ENCODE results near the gene SMPDL3B.

The SMPDL3B gene

DNA sequence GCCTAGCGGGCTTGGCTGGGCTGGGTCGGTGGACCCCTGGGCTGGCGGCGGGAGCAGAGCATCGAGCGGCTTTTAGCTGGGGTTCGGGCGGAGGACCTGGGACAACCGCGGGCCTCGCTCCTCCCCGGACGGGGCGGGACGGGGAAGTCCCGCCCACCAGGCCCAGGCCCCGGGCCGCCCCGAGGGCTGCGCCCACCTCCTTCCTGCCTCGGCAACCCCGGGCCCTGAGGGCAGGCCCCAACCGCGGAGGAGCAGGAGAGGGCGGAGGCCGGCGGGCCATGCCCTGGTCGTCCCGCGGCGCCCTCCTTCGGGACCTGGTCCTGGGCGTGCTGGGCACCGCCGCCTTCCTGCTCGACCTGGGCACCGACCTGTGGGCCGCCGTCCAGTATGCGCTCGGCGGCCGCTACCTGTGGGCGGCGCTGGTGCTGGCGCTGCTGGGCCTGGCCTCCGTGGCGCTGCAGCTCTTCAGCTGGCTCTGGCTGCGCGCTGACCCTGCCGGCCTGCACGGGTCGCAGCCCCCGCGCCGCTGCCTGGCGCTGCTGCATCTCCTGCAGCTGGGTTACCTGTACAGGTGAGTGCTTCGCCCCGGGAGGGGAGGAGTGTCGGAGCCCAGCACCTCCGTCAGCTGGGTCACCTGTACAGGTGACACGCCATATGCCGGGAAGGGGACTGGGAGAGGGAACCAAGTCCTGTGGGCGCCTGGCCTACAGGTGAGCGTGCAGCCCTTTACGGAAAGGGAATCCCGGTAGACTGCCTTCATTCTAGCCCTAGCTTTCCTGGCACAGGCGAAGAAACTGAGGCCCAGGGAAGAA lies 25.2 kb downstream of the SMPDL3B start, which contains the start of gene XKR8 (continued):
- TF ChIP-seq SP7 (tag by site-specific recombination; IDR thresholded peaks at IDR 0.05) (no peak; the same call in 1 of the 2 replicates), ZNF596 (tag by site-specific recombination; IDR thresholded peaks at IDR 0.05) (peak; percentile 59; the same call in 1 of the 2 replicates), MYNN (tag by site-specific recombination; IDR thresholded peaks at IDR 0.05; ENCODE audit: borderline replicate concordance) (no peak), ZBTB49 (tag by site-specific recombination; IDR thresholded peaks at IDR 0.05; ENCODE audit: low read depth) (no peak), HOXA7 (CRISPR knock-in tag; IDR thresholded peaks at IDR 0.05; ENCODE audit: borderline replicate concordance) (no peak), ZNF302 (tag by site-specific recombination; IDR thresholded peaks at IDR 0.05; ENCODE audit: low read depth) (no peak), MEIS1 (CRISPR knock-in tag; IDR thresholded peaks at IDR 0.05; ENCODE audit: borderline replicate concordance) (no peak), ZNF654 (tag by site-specific recombination; IDR thresholded peaks at IDR 0.05; ENCODE audit: low read depth) (no peak), ZNF391 (tag by site-specific recombination; IDR thresholded peaks at IDR 0.05; ENCODE audit: borderline replicate concordance, low read depth) (no peak), ZNF555 (tag by site-specific recombination; conservative IDR thresholded peaks at IDR 0.05) (no peak), ZNF830 (tag by site-specific recombination; IDR thresholded peaks at IDR 0.05; ENCODE audit: low read depth) (no peak), HOXC10 (CRISPR knock-in tag; IDR thresholded peaks at IDR 0.05) (no peak; the same call in 1 of the 2 replicates), ZNF354C (tag by site-specific recombination; IDR thresholded peaks at IDR 0.05; ENCODE audit: borderline replicate concordance, low read depth) (no peak), ZNF843 (tag by site-specific recombination; IDR thresholded peaks at IDR 0.05) (no peak), ZNF394 (tag by site-specific recombination; IDR thresholded peaks at IDR 0.05; ENCODE audit: borderline replicate concordance) (no peak), ZNF324 (tag by site-specific recombination; IDR thresholded peaks at IDR 0.05) (no peak), GLIS2 (tag by site-specific recombination; IDR thresholded peaks at IDR 0.05) (peak; percentile 23; the same call in 1 of the 2 replicates), ZNF514 (tag by site-specific recombination; IDR thresholded peaks at IDR 0.05) (no peak), ZEB2 (tag by site-specific recombination; IDR thresholded peaks at IDR 0.05) (peak; percentile 46), ZNF449 (tag by site-specific recombination; IDR thresholded peaks at IDR 0.05) (peak; percentile 74; the same call in 1 of the 2 replicates), ZNF747 (tag by site-specific recombination; IDR thresholded peaks at IDR 0.05) (no peak), ZNF530 (tag by site-specific recombination; IDR thresholded peaks at IDR 0.05; ENCODE audit: low read depth) (no peak), ZSCAN5A (tag by site-specific recombination; IDR thresholded peaks at IDR 0.05) (peak; percentile 67; the same call in 1 of the 2 replicates), REPIN1 (tag by site-specific recombination; IDR thresholded peaks at IDR 0.05; ENCODE audit: low read depth) (no peak), ZNF175 (tag by site-specific recombination; IDR thresholded peaks at IDR 0.05) (no peak), SETDB1 (IDR thresholded peaks at IDR 0.05; ENCODE audit: insufficient read length, low read length) (no peak), BCL11A (tag by site-specific recombination; IDR thresholded peaks at IDR 0.05; ENCODE audit: low read depth) (no peak), KLF8 (tag by site-specific recombination; IDR thresholded peaks at IDR 0.05) (peak; percentile 66; the same call in 1 of the 2 replicates), ZNF610 (tag by site-specific recombination; IDR thresholded peaks at IDR 0.05; ENCODE audit: borderline replicate concordance) (0 out of 2 replicates have a peak, but pooled peaks have one; percentile 11), ZNF423 (tag by site-specific recombination; IDR thresholded peaks at IDR 0.05) (no peak), ZSCAN30 (tag by site-specific recombination; IDR thresholded peaks at IDR 0.05) (peak; percentile 56; the same call in 1 of the 2 replicates)
- TF ChIP-seq, protein P1, sequence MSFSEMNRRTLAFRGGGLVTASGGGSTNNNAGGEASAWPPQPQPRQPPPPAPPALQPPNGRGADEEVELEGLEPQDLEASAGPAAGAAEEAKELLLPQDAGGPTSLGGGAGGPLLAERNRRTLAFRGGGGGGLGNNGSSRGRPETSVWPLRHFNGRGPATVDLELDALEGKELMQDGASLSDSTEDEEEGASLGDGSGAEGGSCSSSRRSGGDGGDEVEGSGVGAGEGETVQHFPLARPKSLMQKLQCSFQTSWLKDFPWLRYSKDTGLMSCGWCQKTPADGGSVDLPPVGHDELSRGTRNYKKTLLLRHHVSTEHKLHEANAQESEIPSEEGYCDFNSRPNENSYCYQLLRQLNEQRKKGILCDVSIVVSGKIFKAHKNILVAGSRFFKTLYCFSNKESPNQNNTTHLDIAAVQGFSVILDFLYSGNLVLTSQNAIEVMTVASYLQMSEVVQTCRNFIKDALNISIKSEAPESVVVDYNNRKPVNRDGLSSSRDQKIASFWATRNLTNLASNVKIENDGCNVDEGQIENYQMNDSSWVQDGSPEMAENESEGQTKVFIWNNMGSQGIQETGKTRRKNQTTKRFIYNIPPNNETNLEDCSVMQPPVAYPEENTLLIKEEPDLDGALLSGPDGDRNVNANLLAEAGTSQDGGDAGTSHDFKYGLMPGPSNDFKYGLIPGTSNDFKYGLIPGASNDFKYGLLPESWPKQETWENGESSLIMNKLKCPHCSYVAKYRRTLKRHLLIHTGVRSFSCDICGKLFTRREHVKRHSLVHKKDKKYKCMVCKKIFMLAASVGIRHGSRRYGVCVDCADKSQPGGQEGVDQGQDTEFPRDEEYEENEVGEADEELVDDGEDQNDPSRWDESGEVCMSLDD (tag by site-specific recombination; IDR thresholded peaks at IDR 0.05): no peak

Data from HEK293 (cell line).